Daoy (cell line): Measurements from ENCODE around the gene ARHGAP5. TPM values are rescaled to one million over a fixed set of nuclear protein-coding genes. Genes with fewer than 3 reads are reported as not detected.

Experiments
- total RNA-seq: library from RNA; depleted of rRNA; stranded (reverse); fragments of >200 nt; shearing (Covaris generic); gene quantifications from 2 replicates; pipeline ENCODE4 v1.2.3, GENCODE V29; 2014; rRNA removed

ARHGAP5 gene
- total RNA-seq, 1 experiment from 2014 or later: 56.0 TPM

Other genes starting within 250 kb of the ARHGAP5 start
- gene RNU6-7, start 124.7 kb downstream of the ARHGAP5 start, total RNA-seq: not detected in 2 replicates
- gene RNU6-8, start 126.0 kb downstream of the ARHGAP5 start, total RNA-seq: not detected in 2 replicates